DOHH2 (cell line): ENCODE data around the gene CIDEB.

Experiments
- EZH2phosphoT487 ChIP-seq: fragments of 200-600 bp; sonication (generic); IDR thresholded peaks from 2 replicates; pipeline ENCODE4 v1.6.1; 2017; ENCODE audit warnings: borderline replicate concordance, mild to moderate bottlenecking, antibody characterized with exemption, low read length, moderate library complexity, mixed read lengths
- TF ChIP-seq, protein P1 (sequence below): fragments of 200-600 bp; sonication (generic); IDR thresholded peaks from one replicate; pipeline ENCODE4 v1.5.1; 2014; ENCODE audit warnings: antibody characterized with exemption, mild to moderate bottlenecking, low read depth, low read length; ENCODE audit not compliant: poor library complexity, severe bottlenecking

DNA sequence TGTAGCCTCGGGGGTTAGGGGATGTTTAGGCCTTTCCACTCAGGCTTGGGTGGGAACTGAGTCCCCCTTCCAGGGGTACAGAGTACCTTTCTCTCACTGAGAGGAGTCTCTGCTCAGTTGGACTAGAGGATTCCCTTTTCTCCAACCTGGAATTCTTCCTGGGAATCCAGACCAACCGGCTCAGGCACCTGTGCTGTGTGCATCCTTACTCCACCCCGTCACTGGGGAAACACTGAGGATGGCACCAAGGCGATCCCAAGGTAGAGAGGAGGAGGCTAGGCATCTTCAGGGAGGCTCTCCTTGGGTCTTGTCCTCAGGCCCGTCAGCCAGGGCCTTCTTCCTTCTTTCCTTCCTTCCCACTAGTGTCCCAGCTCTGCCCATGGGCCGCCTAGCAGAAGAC, 43.9 kb downstream of the CIDEB start:
- TF ChIP-seq, protein P1, sequence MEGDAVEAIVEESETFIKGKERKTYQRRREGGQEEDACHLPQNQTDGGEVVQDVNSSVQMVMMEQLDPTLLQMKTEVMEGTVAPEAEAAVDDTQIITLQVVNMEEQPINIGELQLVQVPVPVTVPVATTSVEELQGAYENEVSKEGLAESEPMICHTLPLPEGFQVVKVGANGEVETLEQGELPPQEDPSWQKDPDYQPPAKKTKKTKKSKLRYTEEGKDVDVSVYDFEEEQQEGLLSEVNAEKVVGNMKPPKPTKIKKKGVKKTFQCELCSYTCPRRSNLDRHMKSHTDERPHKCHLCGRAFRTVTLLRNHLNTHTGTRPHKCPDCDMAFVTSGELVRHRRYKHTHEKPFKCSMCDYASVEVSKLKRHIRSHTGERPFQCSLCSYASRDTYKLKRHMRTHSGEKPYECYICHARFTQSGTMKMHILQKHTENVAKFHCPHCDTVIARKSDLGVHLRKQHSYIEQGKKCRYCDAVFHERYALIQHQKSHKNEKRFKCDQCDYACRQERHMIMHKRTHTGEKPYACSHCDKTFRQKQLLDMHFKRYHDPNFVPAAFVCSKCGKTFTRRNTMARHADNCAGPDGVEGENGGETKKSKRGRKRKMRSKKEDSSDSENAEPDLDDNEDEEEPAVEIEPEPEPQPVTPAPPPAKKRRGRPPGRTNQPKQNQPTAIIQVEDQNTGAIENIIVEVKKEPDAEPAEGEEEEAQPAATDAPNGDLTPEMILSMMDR: no peak
- no peak for TF ChIP-seq EZH2phosphoT487
